Measurements from ENCODE around the gene NLRC3. TPM values are rescaled to one million over a fixed set of nuclear protein-coding genes. Genes with fewer than 3 reads are reported as not detected.
A peak's percentile ranks its signal among the peaks of the same experiment; 100 is the strongest.

Gene NLRC3
- total and polyA plus RNA-seq, 12 donors: 0.26 to 2.5 (median 1.0) TPM

DNA sequence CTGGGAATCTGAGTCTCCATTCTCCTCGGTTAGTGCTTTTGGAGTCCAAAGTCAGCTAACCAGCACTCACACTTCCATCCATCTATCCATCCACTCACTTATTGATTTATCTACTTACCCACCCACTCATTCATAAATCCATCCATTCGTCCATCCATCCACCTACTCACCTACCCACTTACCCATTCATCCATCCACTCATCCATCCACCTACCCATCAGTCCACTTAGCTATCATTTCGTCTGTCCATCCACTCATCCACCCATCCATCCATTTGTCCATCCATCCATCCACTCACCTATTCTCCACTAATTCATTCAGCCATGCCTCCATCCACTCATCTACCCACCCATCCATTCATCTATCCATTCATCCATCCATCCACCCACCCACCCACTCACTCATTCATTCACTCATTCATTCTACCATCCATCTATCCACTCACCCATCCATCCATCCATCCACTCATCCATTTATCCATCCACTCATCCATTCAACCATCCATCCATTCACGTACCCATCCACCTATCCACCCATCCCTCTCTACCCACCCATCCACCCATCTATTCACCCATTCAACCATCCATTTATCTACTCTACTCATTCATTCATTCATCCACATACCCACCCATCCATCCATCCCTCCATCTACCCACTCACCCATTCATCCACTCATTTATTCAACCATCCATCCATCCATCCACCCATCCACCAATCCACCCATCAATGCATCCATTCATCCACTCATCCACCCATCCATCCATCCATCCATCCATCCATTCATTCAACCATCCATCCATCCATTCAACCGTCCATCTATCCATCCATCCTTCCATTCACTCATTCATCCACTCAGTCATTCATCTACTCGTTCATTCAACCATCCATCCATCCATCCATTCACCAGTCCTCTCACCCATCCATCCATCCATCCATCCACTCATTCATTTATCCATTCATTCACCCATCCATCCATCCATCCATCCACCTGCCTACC, 26.1 kb downstream of the NLRC3 start:
- intact Hi-C loops (cut with DNase I): no loop called here
- ATAC-seq (no peak), DNase-seq (no peak)
- WGBS, 2 donors: 91% methylated on average over 6 of the region's 6 CpGs
- Histone ChIP-seq H3K27ac (no peak overlapping the region), H3K4me1 (peaks cover 0 to 21% (median 7%) of the 10 kb centered on the region in 9 donors), H3K9me3 (no peaks in the 10 kb centered on the region), H3K4me3 (no peak overlapping the region), H3K27me3 (no peaks in the 10 kb centered on the region), H3K36me3 (peaks cover 0 to 27% (median 0%) of the 10 kb centered on the region in 9 donors)
- TF ChIP-seq, protein P1, sequence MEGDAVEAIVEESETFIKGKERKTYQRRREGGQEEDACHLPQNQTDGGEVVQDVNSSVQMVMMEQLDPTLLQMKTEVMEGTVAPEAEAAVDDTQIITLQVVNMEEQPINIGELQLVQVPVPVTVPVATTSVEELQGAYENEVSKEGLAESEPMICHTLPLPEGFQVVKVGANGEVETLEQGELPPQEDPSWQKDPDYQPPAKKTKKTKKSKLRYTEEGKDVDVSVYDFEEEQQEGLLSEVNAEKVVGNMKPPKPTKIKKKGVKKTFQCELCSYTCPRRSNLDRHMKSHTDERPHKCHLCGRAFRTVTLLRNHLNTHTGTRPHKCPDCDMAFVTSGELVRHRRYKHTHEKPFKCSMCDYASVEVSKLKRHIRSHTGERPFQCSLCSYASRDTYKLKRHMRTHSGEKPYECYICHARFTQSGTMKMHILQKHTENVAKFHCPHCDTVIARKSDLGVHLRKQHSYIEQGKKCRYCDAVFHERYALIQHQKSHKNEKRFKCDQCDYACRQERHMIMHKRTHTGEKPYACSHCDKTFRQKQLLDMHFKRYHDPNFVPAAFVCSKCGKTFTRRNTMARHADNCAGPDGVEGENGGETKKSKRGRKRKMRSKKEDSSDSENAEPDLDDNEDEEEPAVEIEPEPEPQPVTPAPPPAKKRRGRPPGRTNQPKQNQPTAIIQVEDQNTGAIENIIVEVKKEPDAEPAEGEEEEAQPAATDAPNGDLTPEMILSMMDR (IDR thresholded peaks at IDR 0.05): no peak

DNA sequence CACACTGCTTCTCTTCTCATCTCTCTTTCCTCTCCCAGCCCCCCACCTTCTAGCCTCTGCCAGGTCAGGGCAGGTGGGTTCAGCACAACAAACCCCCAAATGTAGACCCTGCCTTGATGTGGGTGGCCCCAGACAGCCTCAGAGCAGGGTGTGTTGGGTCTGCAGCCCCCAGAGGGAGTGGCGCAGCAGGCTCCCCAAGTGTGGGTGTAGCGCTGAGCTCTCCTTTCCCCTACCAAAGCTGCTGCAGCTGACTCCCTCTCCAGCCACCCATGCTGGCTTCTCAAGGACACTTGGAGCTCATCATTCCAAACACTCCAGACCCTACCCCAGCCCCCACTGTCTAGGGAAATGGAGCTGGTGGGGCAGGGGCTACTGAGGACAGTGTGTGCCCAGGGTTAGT, 27.3 kb downstream of the NLRC3 start:
- DNase-seq (no peak), ATAC-seq (no peak)
- Histone ChIP-seq H3K27ac (no peak overlapping the region), H3K36me3 (peaks cover 0 to 27% (median 0%) of the 10 kb centered on the region in 9 donors), H3K4me3 (no peak overlapping the region), H3K27me3 (no peaks in the 10 kb centered on the region), H3K4me1 (peaks cover 0 to 21% (median 7%) of the 10 kb centered on the region in 9 donors), H3K9me3 (no peaks in the 10 kb centered on the region)
- TF ChIP-seq, protein P1 (IDR thresholded peaks at IDR 0.05): no peak
- WGBS, 2 donors: 94 to 98% methylated on average over 2 of the region's 2 CpGs
- intact Hi-C loops (cut with DNase I): no loop called here

DNA sequence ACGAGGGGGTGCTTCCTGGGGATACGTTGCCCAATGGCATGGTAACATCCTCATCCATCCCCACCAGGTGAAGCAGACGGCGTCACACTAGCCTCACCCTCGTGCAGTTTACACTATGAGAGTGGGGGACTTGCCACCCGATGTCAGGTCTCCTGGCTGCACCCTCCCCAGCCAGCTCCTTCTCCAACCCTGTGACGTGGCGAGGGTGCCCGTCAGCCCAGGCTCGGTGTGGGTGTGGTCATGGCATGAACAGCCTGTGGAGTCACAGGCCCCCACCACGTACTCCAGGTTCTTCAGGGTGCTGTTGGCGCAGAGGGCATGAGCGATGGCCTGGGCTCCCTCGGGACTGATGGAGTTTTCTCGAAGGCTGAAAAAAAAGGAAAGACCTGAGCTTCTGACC, 28.3 kb downstream of the NLRC3 start:
- 90% methylated on average over 15 of the region's 15 CpGs for WGBS, 2 donors
- no peaks in the 10 kb centered on the region for H3K9me3 ChIP-seq
- H3K4me1 ChIP-seq: peaks cover 0 to 21% (median 7%) of the 10 kb centered on the region in 9 donors
- intact Hi-C loops (cut with DNase I): no loop called here
- no peak overlapping the region for H3K4me3 ChIP-seq
- TF ChIP-seq, protein P1 (IDR thresholded peaks at IDR 0.05): no peak
- H3K36me3 ChIP-seq: peaks cover 0 to 19% (median 0%) of the 10 kb centered on the region in 9 donors
- peak overlapping the region in 2 of 10 donors; percentile 69 to 73 for H3K27ac ChIP-seq
- peak in 2 of 8 donors; percentile 9 to 32 for ATAC-seq
- DNase-seq: no peak
- H3K27me3 ChIP-seq: no peaks in the 10 kb centered on the region

DNA sequence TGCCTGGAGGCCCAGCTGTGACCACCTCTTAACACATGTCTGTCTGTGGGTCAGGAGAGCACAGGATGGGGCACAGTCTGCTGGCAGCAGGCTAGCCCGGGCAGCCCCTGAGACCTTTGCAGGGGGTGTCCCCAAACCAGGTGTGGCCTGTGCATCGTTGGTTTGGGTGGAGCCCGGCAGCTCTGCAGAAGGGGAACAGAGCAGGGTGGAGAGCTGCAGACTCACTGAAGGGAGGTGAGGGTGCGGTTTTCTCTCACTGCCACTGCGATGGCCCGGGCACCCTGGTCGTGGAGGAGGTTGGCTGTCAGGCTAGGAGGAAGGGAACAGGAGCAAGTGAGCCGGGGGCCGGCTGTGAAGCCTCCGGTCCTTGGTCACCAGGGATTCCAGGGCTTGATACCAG, 28.8 kb downstream of the NLRC3 start:
- TF ChIP-seq, protein P1 (IDR thresholded peaks at IDR 0.05): no peak
- ATAC-seq (peak in 4 of 8 donors; percentile 18 to 28 (median 24)), DNase-seq (no peak)
- intact Hi-C loops (cut with DNase I): no loop called here
- Histone ChIP-seq H3K4me3 (no peak overlapping the region), H3K9me3 (no peaks in the 10 kb centered on the region), H3K27ac (peak overlapping the region in 6 of 10 donors; percentile 30 to 73 (median 60)), H3K4me1 (peaks cover 0 to 21% (median 7%) of the 10 kb centered on the region in 9 donors), H3K36me3 (peaks cover 0 to 15% (median 0%) of the 10 kb centered on the region in 9 donors), H3K27me3 (no peaks in the 10 kb centered on the region)
- 75 to 78% methylated on average over 10 of the region's 10 CpGs for WGBS, 2 donors

All from heart right ventricle (tissue), 16 donors.